NCI-H526 (cell line): ENCODE measurements around the gene GAL3ST1.
"Not testable (repeated sequence)": the region's sequence is repeated elsewhere in the genome, so short reads cannot be mapped to it uniquely, and the experiment has no call there.

Experiments
- DNase-seq, 2 experiments: peaks; one replicate each; lab custom pipeline; 2025; lab: John Stamatoyannopoulos, UW

The GAL3ST1 gene

DNA sequence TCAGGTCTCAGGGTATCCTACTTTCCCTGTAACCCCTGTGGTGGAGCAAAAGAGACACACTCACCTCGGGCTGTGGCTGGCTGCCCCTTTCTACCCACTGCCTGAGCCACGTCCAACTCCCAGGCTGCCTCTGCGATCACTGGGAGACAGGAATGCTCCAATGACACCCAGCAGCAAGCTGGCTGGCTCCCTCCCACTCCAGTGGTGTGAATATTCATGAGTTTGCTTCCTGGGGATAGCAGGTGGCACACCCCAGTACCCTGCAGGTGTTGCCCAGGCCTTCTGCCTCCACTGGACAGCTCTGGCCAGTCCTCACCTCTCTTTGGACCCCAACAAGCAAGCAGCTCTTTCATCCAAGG lies 9.7 kb downstream of the GAL3ST1 start:
- DNase-seq: peak; percentile 5 to 58

DNA sequence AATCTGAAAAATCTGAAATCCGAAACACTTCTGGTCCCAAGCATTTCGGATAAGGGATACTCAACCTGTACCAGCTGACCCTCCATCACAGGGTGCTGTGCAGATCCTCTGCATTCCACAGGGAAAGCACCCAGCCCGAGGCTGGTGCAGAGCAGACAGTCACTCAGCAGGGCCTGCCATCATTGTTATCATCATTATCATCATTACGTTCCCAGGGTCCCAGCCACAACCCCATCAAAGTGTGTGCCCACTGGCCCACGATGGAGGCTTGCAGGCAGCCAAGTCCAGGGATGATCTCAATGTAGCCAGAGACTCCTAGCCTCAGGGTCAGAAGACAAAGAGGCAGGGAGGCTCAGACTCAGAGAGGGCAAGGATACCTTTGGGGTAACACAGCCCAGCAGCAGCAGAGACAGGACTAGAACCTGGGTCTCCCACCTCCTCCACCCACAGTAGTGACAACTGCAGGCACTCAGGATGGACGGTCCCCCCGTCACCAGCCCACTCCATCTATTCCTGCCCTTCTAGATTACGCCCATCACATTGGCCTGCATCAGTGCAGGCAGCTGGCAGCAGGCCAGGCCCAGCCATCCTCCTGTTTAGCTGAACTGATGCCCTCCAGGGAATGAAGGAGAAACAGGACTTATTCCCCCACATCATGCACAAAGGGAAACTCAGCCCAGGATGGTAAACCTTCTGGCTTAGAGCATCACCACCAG lies 10.3 kb downstream of the GAL3ST1 start:
- no peak for DNase-seq

DNA sequence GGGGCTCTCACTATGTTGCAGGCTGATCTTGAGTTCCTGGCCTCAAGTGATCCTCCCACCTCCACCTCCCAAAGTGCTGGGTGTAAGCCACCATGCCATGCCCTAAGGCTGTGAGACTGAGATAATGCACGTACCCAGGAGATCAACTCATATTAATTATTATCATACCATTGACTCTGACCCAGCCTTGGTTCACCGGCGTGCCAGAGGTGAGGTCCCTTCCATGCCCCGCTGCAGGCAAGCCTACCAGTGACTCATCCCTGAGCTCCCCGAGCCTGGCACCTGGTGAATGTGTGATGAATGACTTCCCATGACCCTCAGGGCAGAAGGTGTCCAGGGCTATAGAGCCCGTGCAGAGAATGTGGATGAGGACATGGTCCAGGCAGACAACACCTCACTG lies 12.1 kb downstream of the GAL3ST1 start:
- no peak for DNase-seq

DNA sequence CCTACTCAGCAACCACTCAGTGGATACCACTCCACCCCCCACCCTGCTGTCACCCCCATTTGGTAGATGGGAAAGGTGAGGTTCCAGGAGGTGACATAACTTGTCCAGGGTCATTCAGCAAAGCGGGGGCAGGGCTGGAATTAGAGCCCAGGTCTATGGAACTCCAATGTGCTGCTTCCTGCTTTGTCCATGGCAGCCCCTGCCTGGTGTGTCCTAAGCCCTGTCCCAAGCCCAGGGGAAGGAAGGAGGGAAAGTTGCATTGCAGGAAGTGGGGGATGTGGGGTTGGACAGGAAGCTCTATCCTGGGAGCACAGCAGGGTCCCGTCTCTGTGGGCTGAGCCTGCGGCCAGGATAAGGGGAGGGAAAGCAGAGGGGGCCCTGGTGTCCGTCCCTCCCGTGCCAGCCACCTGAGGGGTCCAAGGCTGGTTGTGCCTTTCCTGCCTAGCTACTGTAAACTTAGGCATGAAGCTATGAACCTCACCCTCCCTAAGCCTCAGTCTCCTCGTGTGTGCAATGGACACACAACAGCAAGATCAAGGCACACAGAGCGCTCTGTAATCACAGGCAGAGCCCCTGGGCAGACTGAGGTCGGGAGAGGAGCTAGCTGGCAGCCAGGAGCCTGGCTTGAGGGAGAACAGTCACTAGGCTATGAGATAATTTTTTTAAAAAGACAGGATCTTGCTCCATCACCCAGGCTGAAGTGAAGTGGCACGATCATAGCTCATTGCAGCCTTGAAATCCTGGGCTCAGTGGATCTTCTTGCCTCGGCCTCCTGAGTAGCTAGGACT lies 12.9 kb downstream of the GAL3ST1 start:
- no peak for DNase-seq

DNA sequence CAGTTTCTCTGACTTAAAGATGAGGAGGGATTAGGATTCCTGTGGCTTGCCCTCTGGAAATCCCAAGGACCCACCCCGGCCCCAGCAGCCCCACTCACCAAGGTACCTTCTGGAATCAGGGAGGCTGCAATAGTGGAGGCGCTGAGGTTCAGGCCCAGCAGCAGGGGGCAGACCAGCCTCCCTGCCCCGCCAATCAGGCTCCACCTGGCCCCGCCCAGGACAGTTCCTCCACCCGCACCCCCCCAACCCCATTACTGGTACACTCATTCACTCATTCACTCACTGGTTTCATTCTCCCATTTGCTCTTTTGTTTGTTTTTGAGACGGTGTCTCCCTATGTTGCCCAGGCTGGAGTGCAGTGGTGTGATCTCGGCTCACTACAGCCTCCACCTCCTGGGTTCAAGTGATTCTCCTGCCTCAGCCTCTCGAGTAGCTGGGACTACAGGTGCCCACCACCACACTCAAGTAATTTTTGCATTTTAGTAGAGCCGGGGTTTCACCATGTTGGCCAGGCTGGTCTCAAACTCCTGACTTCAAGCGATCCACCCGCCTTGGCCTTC lies 13.7 kb downstream of the GAL3ST1 start:
- DNase-seq: peak in 1 of 2 experiments; percentile 15

DNA sequence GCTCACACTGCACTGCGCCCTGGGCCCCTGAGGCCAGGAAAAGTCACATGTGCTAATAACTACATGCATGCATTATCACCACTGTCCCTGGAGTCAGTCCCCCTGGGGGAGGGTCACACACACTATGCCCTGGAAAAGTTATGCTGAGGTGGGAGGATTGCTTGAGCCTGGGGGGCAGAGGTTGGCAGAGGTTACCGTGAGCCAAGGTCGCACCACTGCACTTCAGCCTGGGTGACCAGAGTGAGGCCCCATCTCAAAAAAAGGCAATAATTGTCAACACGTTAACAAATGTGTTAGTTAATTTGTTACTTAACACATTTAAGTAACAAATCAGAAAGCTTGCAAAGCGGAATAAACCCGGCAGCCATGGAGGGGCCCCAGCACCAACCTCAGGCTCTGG lies 14.6 kb downstream of the GAL3ST1 start:
- no peak for DNase-seq

DNA sequence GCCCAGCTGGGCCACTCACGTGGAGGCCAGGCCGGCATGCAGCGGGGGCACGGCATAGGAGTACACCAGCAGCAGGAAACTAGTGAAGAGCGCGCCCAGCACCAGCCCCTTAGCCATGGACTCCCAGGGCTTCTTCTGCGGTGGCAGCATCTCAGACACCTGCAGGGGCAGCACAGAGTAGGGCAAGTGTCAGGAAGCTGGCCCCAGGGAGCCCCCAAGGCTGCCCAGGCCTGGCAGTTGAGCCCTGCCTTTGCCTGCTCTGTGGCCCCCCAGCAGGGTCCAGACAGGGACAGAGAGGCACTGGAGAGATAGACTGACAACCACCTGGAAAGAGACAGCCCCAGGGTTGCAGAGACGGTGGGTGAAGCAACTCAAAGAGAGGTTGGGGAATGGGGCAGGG lies 17.2 kb downstream of the GAL3ST1 start:
- no peak for DNase-seq

DNA sequence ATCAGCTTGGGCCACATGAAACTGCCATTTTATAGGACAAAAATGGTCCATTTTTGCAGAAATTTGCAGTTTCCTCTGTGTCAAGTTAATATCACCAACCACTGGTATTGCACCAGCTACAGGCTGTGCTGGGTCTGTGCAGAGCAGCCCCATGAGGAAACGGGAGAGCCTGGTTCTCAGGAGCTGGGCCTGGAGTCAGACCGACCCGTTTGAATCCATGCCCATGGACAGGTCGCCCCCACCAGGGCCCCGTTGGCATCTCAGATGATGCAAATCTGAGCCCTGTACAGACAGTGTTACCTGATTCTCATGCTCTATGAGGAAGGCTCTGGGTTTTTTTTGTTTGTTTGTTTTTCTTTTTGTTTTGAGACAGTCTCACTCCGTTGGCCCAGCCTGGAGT lies 18.1 kb downstream of the GAL3ST1 start:
- DNase-seq: peak in 1 of 2 experiments; percentile 46

DNA sequence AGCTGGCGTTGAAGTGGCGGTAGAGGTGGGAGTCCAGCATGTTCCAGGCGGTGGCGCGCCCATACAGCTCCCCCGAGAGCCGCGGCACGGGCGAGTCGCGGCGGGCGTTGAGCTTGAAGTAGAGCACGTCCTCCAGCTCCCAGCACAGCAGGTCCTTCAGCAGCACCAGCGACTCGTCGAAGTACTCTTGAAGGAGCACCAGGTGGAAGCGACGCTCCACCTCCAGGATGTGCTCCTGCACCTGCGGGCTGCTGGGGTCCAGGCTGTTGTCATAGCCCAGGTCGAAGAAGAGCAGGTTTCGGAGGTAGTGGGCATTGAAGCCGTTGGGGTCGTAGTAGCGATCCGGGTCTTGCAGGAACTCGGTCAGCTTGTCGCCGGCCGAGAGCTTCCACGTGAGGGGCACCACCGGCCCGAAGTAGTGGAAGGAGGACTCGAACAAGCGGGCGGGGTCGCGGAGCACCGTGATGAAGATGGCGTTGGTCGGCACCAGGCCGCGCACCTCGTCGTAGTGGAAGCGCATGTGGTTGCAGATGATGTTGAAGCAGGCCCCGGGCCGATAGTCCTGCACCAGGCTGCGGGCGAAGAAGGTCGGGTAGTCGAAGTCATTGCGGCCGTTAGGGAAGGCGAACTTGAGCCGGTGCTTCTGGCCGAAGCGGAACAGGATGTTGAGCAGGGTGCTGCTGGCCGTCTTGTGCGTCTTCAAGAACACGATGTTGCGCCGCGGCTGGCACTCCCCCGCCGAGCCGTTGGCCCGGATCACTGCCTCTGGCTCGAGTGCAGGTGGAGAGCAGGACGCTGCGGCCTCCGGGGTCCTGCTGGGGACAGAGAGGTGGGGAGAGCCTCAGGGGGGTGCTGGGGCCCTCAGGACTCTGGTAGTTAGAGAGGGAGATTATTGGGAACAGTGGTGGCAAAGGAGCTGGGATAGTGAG lies 18.9 kb downstream of the GAL3ST1 start:
- no peak for DNase-seq

DNA sequence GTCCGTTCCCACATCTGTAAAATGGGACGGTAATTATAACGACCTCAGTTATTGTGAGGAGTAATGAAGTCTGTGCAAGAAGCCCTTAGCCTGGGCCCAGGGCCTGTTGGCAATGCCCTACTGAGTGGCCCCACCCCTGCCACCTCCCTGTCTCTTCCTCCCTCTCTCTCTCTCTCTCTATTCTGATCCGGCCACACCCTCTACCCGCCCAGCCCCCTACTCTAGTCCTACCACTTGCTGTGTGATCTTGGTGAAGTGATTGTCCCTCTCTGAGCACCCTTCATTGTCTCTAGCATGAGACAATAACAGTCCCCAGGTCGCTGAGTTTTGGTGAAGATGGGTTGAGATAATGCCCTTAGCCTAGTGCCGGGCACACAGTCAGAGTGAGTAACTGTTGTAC lies 20.5 kb downstream of the GAL3ST1 start:
- DNase-seq: no peak

DNA sequence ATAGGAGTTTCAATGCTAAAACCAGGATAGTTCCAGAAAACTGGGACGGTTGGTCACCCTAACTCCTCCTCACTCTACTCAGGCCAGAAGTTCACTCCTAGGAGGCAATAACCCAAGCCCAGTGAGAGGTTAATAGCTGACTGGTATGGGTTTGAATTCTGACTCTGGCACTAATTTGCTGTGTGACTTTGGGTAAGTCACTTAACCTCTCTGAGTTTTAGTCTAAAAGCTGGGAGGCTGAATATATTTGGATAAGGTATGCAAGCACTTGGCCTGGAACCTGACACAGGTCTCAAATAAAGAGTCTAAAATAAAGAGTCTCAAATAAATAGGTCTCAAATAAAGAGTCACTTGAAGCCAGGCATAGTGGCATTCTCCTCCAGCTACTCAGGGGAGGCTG lies 21.7 kb downstream of the GAL3ST1 start:
- DNase-seq: no peak

DNA sequence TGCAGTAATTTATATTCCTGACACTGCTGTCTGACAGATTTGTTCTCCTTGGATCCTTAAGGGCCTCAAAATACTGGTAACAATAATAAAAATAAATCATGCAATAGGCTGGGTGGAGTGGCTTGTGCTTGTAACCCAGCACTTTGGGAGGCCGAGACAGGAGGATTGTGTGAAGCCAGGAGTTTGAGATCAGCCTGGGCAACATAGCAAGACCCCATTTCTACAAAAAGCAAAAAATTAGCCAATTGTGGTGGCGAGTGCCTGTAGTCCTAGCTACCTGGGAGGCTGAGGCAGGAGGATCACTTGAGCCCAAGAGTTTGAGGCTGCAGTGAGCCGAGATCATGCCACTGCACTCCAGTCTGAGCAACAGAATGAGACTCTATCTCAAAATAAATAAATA lies 22.7 kb downstream of the GAL3ST1 start:
- not testable (repeated sequence) for DNase-seq

DNA sequence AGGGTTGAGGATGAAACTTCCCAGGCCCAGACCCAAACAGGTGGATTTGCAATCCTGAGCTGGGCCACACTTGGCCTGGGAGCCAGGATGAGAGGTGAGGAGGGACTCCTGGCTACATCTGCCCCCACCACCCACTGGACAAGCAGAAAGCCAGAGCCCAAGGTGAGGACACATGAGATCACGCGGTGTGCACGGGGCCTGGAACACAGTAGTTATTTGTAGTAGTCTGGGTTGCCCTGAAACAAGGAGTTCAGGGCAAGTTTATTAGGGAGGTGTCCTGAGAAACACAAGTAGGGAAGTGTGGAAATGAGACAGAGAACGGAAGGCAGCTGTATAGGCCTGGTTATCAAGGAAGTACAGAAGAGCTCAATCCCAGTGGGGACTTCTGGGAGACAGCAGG lies 27.3 kb downstream of the GAL3ST1 start:
- DNase-seq: no peak

DNA sequence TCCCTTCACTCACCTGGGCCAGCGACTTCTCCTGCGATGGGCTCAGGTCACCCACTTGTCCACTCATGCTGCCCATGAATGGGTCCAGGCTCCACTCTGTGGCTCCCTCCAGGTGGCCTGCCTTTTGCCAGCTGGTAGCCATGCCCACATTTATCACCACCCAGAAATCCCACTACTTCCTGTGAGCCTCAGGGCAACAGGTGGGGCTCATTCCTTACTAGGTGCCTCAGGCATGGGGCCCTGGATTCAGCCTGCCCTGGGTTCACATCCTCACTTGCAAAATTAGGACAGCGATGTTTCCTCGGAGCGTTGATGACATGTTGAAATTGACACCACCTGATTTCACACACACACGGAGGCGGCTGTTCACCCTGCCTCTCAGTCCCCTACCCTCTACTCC lies 27.8 kb downstream of the GAL3ST1 start, which contains the start of gene SEC14L6:
TSS of gene SEC14L6 (minus strand) at position 126 of the 400 bp plus-strand sequence. CDS start at position 67, 59 bp downstream.
- DNase-seq: no peak

DNA sequence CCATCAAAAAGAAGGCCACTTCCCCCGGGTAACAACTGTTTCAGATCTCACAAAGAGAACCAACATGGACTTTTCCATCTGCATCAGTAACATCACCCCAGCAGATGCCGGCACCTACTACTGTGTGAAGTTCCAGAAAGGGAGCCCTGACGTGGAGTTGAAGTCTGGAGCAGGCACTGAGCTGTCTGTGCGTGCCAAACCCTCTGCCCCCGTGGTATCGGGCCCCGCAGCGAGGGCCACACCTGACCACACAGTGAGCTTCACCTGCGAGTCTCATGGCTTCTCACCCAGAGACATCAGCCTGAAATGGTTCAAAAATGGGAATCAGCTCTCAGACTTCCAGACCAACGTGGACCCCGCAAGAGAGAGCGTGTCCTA lies 31.7 kb downstream of the GAL3ST1 start:
- DNase-seq: no peak

DNA sequence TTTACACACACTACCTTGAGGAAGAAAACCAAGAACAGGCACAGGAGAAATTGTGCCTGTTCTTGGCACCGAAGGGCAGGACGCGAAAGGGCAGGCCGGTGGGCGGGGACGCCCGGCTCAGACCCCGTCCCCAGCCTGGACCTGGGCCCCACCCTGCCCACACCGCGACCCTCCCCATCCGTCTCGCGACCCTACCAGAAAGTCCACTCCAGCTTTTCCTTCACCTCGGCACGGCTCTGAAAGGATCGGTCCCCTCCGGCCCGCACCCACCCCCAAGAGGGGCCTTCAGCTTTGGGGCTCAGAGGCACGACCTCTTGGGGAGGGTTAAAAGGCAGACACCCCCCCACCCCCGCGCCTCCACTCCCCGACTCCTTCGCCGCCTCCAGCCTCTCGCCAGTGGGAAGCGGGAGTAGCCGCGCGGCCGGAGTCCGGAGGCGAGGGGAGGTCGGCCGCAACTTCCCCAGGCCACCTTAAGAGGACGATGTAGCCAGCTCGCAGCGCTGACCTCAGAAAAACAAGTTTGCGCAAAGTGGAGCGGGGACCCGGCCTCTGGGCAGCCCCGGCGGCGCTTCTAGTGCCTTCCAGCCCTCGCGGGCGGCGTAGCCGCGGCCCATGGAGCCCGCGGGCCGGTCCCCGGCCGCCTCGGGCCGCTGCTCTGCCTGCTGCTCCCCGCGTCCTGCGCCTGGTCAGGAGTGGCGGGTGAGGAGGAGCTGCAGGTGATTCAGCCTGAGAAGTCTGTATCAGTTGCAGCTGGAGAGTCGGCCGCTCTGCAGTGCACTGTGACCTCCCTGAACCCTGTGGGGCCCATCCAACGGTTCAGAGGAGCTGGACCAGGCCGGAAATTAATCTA lies 32.3 kb downstream of the GAL3ST1 start:
- DNase-seq: peak in 1 of 2 experiments; percentile 44

DNA sequence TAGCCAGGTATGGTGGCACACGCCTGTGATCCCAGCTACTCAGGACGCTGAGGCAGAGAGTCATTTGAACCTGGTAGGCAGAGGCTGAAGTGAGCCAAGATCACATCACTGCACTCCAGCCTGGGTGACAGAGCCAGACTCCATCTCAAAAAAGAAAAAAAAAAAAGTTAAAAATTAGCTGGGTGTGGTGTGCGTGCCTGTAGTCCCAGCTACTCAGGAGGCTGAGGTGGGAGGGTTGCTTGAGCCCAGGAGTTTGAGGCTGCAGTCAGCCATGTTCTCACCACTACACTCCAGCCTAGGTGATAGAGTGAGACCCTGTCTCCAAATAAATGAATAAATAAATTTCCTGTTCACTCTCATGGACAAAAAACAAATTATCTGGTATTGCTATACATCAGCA lies 33.0 kb downstream of the GAL3ST1 start:
- not testable (repeated sequence) for DNase-seq

DNA sequence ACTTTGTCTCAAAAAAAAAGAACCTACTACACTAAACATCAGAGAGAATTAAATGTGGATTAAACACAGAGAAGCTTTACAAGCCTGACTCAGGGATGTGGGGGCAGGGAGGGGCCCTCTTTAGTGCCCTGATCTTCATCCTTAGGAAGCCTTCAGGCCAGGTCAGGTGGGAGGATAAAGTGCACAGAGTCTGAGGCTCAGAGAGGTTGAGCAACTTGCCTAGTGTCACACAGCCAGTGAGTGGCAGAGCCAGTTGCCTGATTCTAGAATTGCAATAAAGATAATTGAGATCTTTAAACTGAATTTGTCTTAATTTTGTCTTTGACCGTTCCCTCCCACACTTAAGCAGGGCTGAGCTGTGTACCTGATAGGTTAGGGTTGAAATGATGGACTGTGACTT lies 35.1 kb downstream of the GAL3ST1 start:
- no peak for DNase-seq

DNA sequence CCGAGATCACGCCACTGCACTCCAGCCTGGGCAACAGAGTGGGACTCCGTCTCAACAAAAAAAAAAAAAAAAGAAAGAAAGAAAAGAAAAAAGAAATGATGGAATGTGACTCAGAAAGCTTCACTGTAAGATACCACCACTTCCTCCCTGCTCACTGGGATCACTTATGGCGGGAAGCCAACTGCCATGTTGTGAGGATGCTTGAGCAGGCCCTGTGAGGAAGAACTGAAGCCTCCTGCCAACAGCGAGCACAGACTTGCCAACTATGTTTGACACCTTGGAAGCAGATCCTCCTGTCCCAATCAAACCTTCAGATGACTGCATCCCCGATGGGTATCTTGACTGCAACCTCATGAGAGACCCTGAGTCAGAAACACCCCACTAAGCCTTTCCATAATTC lies 36.2 kb downstream of the GAL3ST1 start:
- no peak for DNase-seq

DNA sequence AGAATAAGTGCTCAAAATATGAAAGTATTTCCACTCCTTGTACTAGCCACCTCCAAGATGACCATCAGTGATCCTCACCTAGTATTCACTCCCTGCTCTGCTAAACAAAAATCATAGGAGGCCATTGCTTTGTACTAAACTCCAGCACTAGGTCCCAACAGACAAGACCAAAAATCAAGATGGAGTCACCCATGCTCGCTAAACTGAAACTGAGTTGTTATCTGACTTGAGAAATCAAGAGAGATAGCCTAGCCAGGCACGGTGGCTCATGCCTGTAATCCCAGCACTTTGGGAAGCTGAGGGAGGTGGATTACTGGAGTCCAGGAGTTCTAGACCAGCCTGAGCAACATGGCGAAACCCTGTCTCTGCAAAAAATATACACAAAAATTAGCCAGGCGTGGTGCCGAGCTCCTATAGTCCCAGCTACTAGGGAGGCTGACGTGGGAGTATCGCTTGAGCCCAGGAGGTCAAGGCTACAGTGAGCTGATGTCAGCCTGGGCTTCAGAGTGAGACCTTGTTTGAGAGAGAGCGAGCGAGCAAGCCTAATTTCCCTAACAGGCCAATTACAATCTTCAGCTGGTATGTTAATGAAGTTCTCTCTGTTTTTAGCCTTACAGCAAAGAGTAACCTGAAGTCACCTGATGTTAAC lies 37.3 kb downstream of the GAL3ST1 start:
- peak; percentile 63 to 72 for DNase-seq

DNA sequence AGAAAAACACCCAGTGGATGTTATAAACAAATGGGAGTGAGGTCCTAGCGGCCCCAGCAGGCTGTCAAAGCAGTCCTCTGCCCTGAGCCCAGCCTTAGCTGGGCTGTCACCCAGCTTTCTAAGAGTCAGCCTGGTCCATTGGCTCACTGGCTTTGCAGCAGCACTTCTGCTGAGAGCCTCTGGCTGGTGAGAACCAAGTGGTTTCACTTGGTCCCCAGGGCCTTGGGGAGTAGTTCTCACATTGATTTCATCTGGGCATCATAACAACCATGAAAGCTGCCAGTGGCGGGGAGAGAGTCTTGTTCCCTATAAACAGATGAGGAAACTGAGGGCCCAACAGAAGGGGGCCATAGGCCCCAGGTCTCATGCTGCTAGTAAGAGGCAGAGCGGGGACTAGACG lies 39.3 kb downstream of the GAL3ST1 start:
- no peak for DNase-seq
